HG02623 (cell line): ENCODE results near the gene FNDC3B.

ENCODE experiments used
- ATAC-seq: cut with Tn5 transposase; IDR thresholded peaks from one replicate; pipeline ENCODE4 v1.9.1; 2021; ENCODE audit warnings: moderate library complexity; ENCODE audit not compliant: unreplicated experiment

FNDC3B gene

GRCh38 chr3:172276103-172276502, 236.7 kb downstream of the FNDC3B start:
- no peak for ATAC-seq

DNA sequence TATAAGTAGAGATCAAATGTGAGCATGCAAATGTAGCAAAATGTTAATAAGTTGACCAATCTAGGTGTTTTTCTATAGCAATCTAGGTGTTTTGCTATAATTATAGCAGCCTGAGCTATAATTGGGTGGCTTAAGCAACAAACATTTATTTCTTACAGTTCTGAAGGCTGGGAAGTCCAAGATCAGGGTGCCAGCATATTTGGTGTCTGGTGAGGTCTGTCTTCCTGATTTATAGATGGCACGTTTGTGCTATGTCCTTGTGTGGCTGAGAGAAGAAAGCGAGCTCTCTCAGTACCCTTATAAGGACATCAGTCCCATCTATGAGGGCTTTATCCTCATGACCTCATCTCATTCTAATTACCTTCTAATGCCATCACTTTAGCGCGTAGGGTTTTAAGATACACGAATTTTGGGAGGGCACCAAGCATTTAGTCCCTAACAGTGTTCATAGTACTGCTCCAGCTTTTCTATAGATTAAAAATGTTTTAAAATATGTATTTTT, 237.8 kb downstream of the FNDC3B start:
- no peak for ATAC-seq

GRCh38 chr3:172279191-172279640, 239.8 kb downstream of the FNDC3B start:
- ATAC-seq, result no peak

- no peak for ATAC-seq
Observed at GRCh38 chr3:172279974-172280373, 240.6 kb downstream of the FNDC3B start.

DNA sequence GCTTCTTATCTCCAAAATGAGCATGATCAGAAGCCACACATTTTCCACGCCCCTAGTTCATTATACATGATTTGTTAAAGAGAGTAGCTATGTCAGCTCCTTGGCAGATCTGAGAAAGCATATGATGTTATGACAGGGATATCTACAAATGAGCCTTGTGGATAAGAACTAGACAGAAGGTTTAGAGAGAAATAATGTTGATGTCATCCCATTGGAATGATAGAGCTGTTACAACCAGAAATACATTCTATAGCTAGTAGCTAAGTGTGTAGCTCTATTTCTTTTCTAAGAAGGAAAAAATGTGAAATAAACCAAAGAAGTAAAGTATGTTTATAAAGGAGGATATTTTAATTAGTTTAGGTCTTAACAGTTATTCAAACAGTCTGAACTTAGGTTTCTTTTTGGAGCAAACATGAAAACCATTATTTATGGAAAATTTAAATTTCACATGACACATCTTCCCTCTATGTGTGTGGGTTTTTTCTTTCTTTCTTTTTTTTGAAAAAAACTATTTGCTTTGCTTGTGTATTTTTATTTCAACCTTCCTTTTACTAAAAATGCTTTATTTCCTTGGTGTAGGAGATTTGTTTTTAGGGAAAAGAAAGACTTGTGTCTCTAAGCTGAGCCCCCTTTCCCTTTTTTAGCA, 241.2 kb downstream of the FNDC3B start:
- ATAC-seq, result no peak

GRCh38 chr3:172281884-172282283, 242.5 kb downstream of the FNDC3B start:
- no peak for ATAC-seq

DNA sequence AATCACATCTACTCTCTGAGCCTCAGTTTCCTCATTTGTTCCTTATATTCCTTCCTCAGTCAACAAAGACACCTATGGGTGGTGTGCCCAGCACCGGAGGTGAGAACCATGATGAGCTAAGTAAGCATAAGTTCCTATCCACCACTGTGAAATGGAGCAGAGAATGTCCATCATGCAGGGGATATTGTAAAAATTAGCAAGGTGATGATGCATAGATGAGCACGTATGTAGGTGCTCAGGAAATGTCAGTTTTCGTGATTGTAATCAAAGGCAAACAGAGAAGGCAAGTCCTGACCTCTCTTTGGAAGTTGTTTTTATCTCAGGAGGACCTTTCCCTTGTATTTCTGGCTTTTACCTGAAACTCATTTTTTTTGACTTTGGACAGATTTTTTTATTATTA, 243.5 kb downstream of the FNDC3B start:
- ATAC-seq, result no peak

DNA sequence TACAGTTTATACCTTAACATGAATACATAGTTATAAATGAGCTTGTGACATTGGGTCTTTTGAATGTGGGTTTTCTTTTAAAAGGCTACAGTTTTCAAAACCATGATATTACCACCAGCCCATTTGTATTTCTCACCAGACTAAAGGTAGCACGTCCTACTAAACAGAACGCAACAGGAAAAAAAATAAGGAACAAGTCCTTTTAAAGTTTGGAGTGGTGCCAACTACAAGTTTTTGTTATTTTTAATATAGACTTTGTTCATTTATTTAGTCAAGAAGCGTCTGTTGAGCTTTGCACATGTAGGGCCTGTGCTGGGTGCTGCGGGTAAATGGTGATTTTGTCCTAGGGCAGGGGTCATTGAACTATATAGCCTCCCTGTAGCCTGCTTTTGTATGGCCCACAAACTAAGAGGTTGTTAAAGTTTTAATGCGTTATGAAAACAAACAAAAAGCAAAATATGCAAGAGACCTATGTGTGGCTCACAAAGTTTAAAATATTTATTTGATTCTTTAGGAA, 244.5 kb downstream of the FNDC3B start:
- ATAC-seq, result no peak

DNA sequence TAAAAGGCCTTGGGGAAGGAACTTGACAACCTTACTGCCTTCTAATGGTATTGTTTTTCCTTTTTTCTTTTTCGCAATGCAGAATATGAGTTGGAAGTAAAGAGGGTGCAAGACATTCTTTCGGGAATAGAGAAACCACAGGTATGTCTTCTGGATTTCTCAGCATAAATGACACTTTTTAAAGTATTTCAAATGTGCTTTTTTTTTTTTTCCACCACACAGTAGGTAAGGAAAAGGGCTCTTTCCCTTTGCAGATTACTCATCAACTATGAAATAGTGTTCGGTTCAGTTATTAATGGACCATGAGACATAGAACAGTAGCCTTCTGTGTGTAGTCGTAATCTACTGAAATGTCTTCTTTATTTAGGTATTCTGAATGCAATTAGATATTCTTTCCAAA, 246.5 kb downstream of the FNDC3B start:
- ATAC-seq, result no peak

DNA sequence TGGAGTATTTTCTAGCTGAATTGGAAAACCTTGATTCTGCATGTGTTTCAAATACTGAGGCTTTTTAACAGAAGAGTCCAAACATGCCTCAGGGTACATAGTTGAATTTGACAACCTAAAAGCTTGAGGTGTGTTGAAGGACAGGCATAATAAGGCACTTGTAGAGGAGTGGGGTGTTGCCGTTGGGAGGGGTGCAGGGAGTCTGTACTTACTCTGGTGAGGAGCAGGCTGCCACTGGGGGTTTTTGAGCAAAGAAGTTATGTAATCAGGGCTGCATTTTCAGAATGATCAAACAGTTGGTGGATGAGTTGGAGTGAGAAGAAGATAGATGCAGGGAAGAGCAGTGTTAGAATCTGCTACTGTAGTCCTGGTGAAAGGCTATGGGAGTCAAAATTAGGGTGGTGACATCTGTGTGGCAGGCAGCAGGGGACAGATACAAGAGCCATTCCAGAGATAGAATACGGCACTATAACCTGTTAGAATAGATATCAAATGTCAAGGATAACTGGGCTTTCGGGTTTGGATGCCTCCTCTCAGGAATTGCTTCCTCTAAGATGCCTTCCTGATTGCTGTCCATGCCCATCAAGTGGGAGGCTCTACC, 247.3 kb downstream of the FNDC3B start:
- ATAC-seq, result no peak

- ATAC-seq, result no peak
Observed at GRCh38 chr3:172287937-172288477, 248.6 kb downstream of the FNDC3B start.

GRCh38 chr3:172288651-172289050, 249.3 kb downstream of the FNDC3B start:
- ATAC-seq, result no peak

DNA sequence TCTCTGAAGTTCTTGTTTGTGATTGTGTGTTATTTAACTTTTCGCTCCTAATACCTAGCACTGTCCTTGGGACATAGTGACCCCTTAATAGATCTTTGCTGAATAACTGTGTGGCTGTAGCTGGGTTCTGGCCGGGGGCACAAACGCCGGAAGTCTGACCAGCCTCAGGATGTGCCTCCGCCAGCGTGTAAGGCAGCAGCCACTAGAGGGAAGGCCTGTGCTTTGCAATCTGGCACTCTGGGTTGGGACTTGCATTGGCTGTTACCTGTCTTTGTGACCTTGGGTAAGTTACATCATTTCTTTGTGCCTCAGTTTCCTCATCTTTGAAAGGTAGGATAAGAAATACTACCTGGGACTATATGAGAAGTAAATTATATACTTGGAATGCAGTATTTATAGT, 250.2 kb downstream of the FNDC3B start:
- peak; percentile 70 for ATAC-seq

GRCh38 chr3:172290457-172290856, 251.1 kb downstream of the FNDC3B start:
- ATAC-seq, result no peak

- ATAC-seq, result no peak
Observed at GRCh38 chr3:172291650-172292049, 252.3 kb downstream of the FNDC3B start.

DNA sequence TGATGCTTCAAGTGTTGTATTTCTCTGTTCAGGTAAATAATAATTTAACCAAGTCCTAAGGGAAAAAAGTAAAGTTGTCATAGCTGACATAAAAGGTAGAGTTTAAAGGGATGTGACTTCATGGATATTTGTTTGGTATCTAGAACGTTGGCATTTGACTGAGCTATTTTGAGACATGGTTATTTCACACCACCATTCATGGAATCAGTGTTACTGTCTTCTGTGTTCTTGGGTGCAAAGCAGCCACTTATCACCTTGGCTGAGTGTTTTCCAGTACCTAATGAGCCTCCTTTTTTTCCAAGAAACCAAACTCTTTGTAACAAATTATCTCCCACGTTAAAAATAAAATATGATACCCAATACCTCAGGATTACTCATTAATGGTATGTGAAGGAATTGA, 253.0 kb downstream of the FNDC3B start:
- ATAC-seq, result no peak

DNA sequence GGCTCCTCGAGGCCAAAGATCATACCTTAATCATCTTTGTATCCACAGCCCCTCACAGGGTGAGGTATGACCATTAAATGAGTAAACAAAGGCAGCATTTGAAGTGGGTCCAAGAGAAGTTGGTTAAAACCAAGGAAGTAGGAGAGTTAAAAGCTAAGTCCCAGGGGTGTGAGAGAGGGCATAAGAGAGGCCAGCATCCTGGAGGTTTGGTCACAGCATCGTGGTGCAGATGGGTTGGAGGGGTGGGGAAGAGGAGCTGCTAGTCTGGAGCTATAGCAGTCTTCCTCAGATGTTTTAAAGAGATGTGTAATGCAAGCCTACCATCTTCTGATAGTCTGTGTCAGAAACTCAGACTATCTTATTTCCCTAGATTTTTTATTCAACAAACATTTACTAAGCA, 253.7 kb downstream of the FNDC3B start:
- no peak for ATAC-seq

GRCh38 chr3:172294223-172294806, 254.9 kb downstream of the FNDC3B start:
- no peak for ATAC-seq

DNA sequence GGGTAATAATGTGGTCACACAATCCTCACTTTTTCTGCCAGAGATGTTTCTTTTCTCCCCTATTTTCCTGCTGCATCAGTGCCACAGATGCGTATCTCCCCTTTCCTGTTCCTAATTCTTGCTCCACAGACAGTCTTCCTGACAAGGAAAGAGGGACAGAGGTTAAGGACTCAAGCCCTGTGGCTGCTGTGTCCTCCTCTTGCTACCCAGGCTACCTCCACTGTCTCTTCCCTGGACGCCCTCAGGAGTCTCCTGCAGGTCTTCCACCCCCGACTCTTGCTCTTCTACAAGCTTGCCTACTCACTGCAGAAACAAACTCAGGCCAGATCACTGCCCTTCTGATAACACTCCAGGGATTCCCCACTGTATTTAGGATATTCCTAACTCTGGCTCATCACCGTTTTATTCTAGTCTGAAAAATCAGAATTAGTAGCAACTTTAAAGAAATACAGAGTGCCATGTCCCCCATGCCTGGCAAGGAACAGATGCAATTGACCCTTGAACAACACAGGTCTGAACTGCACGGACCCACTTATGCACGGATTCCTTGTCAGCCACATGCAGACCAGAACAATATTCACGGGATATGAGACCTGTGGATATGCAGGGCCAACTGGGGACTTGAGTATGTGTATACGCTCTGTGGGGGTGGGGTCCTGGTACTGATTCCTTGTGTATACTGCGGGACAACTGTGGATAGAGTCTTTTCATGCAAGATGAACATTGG, 257.0 kb downstream of the FNDC3B start:
- ATAC-seq, result no peak

GRCh38 chr3:172296975-172297332, 257.6 kb downstream of the FNDC3B start:
- ATAC-seq, result no peak

DNA sequence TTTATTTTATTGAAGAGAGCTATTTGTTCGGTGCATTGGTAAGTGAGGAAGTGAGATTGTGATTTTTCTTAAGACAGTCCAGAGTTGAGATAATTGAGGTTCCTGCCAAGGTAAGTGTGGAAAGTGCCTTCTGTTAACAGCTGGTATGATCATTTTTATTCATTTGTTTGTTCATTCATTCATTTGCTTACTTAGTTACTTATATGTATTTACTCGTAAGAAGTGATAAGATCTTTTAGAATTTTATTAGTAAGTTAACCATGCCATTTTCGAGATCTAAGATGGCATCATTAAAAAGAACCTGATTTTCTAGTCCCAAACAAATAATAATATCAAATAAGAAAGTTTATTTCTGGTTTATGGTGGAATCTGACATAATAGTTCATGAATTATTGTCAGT, 258.9 kb downstream of the FNDC3B start:
- no peak for ATAC-seq
